Measurements from ENCODE around the gene SPOCK3. TPM values are rescaled to one million over a fixed set of nuclear protein-coding genes. Genes with fewer than 3 reads are reported as not detected.

The SPOCK3 gene
- total RNA-seq, 1 experiment from 2014 or later, result 0.24 TPM

- TF ChIP-seq ZNF423 (CRISPR knock-in tag; IDR thresholded peaks at IDR 0.05) (no peak), ATF3 (CRISPR knock-in tag; conservative IDR thresholded peaks at IDR 0.05) (no peak), HMGA2 (CRISPR knock-in tag; IDR thresholded peaks at IDR 0.05) (no peak), MYBL2 (CRISPR knock-in tag; IDR thresholded peaks at IDR 0.05) (no peak), FOXK1 (CRISPR knock-in tag; IDR thresholded peaks at IDR 0.05) (no peak), GRHL2 (CRISPR knock-in tag; IDR thresholded peaks at IDR 0.05; ENCODE audit: insufficient replicate concordance, severe bottlenecking) (no peak), GTF2I (CRISPR knock-in tag; conservative IDR thresholded peaks at IDR 0.05) (no peak), NFYB (CRISPR knock-in tag; conservative IDR thresholded peaks at IDR 0.05; ENCODE audit: low read depth) (no peak)
- TF ChIP-seq, protein P1, sequence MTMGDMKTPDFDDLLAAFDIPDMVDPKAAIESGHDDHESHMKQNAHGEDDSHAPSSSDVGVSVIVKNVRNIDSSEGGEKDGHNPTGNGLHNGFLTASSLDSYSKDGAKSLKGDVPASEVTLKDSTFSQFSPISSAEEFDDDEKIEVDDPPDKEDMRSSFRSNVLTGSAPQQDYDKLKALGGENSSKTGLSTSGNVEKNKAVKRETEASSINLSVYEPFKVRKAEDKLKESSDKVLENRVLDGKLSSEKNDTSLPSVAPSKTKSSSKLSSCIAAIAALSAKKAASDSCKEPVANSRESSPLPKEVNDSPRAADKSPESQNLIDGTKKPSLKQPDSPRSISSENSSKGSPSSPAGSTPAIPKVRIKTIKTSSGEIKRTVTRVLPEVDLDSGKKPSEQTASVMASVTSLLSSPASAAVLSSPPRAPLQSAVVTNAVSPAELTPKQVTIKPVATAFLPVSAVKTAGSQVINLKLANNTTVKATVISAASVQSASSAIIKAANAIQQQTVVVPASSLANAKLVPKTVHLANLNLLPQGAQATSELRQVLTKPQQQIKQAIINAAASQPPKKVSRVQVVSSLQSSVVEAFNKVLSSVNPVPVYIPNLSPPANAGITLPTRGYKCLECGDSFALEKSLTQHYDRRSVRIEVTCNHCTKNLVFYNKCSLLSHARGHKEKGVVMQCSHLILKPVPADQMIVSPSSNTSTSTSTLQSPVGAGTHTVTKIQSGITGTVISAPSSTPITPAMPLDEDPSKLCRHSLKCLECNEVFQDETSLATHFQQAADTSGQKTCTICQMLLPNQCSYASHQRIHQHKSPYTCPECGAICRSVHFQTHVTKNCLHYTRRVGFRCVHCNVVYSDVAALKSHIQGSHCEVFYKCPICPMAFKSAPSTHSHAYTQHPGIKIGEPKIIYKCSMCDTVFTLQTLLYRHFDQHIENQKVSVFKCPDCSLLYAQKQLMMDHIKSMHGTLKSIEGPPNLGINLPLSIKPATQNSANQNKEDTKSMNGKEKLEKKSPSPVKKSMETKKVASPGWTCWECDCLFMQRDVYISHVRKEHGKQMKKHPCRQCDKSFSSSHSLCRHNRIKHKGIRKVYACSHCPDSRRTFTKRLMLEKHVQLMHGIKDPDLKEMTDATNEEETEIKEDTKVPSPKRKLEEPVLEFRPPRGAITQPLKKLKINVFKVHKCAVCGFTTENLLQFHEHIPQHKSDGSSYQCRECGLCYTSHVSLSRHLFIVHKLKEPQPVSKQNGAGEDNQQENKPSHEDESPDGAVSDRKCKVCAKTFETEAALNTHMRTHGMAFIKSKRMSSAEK (CRISPR knock-in tag; IDR thresholded peaks at IDR 0.05; ENCODE audit: borderline replicate concordance), result no peak
- TF ChIP-seq, protein P2, sequence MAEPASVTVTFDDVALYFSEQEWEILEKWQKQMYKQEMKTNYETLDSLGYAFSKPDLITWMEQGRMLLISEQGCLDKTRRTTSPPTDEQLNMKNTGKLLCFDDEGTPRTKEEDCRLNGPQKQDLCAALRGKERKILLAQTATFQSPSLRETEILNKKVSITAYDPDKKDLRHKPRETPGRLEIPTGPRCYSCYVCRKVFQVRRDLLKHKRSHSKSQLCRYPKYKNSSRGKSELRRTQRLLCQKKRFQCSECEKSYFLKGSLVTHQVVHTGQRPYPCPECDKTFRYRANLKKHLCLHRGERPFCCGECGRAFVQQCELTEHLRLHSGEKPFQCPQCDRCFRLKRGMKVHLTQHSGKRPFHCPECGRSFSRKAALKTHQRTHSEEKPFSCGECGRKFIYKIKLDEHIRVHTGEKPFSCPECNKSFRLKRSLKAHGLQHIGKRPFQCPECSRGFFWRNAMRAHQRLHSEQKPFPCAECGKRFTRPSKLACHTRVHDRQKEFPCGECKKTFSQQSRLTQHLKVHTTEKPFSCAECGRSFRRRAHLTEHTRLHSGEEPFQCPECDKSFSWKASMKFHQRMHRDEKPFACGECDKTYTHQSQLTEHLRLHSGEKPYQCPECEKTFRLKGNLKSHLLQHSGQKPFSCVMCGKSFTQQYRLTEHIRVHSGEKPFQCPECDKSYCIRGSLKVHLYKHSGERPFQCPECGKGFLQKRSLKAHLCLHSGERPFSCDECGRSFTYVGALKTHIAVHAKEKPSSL (CRISPR knock-in tag; conservative IDR thresholded peaks at IDR 0.05), result no peak
Measured at GRCh38 chr4:167183036-167183435, 51.3 kb downstream of the SPOCK3 start (continued).

DNA sequence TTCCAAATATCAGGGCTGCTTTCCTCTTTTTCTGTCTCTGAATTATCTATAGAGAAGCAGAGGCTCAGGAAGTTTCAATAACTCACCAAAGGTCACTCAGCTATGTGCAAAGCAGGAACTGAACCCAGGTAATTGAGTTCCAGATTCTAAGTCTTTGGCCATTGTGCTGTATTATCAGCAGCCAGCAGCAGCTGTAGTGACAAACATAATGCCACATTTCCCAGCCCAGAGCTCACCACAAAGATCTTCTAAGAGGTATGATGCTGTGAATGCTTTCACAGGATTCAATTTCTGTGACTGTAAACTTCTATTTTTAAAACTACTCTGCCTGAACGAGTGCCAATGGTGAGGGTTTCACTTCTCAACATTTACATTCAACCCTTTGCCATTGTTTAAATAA lies 56.4 kb downstream of the SPOCK3 start:
- H3K4me3 Mint-ChIP-seq, result no peak overlapping the region
- no peaks in the 10 kb centered on the region for H3K36me3 Mint-ChIP-seq
- no peaks in the 10 kb centered on the region for H3K27me3 Mint-ChIP-seq (ENCODE audit: low read depth)
- H3K9me3 Mint-ChIP-seq, result no peaks in the 10 kb centered on the region
- peaks cover 4% of the 10 kb centered on the region; the same call in 1 of the 2 replicates for H3K4me1 Mint-ChIP-seq
- ChIA-PET POLR2A (no interaction called here), CTCF (no interaction called here)
- H3K27ac Mint-ChIP-seq, result no peak overlapping the region
- DNase-seq (ENCODE audit: low spot score), result no peak
- ATAC-seq, result no peak
- TF ChIP-seq CBFB (CRISPR knock-in tag; IDR thresholded peaks at IDR 0.05; ENCODE audit: low read depth) (no peak), ZNF671 (CRISPR knock-in tag; IDR thresholded peaks at IDR 0.05) (no peak), CREM (CRISPR knock-in tag; IDR thresholded peaks at IDR 0.05) (no peak), HMGA2 (CRISPR knock-in tag; IDR thresholded peaks at IDR 0.05) (no peak), MXD4 (CRISPR knock-in tag; IDR thresholded peaks at IDR 0.05; ENCODE audit: borderline replicate concordance) (no peak), USF2 (CRISPR knock-in tag; IDR thresholded peaks at IDR 0.05) (no peak), CDX4 (CRISPR knock-in tag; IDR thresholded peaks at IDR 0.05; ENCODE audit: borderline replicate concordance) (no peak), RELA (CRISPR knock-in tag; IDR thresholded peaks at IDR 0.05; ENCODE audit: borderline replicate concordance) (no peak), EMX1 (CRISPR knock-in tag; IDR thresholded peaks at IDR 0.05) (no peak), ATF1 (CRISPR knock-in tag; IDR thresholded peaks at IDR 0.05) (no peak)
- TF ChIP-seq, protein P3, sequence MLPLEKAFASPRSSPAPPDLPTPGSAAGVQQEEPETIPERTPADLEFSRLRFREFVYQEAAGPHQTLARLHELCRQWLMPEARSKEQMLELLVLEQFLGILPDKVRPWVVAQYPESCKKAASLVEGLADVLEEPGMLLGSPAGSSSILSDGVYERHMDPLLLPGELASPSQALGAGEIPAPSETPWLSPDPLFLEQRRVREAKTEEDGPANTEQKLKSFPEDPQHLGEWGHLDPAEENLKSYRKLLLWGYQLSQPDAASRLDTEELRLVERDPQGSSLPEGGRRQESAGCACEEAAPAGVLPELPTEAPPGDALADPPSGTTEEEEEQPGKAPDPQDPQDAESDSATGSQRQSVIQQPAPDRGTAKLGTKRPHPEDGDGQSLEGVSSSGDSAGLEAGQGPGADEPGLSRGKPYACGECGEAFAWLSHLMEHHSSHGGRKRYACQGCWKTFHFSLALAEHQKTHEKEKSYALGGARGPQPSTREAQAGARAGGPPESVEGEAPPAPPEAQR (CRISPR knock-in tag; IDR thresholded peaks at IDR 0.05), result no peak
- TF ChIP-seq, protein P4, sequence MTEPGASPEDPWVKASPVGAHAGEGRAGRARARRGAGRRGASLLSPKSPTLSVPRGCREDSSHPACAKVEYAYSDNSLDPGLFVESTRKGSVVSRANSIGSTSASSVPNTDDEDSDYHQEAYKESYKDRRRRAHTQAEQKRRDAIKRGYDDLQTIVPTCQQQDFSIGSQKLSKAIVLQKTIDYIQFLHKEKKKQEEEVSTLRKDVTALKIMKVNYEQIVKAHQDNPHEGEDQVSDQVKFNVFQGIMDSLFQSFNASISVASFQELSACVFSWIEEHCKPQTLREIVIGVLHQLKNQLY (CRISPR knock-in tag; IDR thresholded peaks at IDR 0.05), result no peak
- TF ChIP-seq, protein P5, sequence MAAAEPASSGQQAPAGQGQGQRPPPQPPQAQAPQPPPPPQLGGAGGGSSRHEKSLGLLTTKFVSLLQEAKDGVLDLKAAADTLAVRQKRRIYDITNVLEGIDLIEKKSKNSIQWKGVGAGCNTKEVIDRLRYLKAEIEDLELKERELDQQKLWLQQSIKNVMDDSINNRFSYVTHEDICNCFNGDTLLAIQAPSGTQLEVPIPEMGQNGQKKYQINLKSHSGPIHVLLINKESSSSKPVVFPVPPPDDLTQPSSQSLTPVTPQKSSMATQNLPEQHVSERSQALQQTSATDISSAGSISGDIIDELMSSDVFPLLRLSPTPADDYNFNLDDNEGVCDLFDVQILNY (CRISPR knock-in tag; IDR thresholded peaks at IDR 0.05), result no peak
- TF ChIP-seq, protein P6, sequence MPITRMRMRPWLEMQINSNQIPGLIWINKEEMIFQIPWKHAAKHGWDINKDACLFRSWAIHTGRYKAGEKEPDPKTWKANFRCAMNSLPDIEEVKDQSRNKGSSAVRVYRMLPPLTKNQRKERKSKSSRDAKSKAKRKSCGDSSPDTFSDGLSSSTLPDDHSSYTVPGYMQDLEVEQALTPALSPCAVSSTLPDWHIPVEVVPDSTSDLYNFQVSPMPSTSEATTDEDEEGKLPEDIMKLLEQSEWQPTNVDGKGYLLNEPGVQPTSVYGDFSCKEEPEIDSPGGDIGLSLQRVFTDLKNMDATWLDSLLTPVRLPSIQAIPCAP (CRISPR knock-in tag; IDR thresholded peaks at IDR 0.05), result no peak
- TF ChIP-seq, protein P7, sequence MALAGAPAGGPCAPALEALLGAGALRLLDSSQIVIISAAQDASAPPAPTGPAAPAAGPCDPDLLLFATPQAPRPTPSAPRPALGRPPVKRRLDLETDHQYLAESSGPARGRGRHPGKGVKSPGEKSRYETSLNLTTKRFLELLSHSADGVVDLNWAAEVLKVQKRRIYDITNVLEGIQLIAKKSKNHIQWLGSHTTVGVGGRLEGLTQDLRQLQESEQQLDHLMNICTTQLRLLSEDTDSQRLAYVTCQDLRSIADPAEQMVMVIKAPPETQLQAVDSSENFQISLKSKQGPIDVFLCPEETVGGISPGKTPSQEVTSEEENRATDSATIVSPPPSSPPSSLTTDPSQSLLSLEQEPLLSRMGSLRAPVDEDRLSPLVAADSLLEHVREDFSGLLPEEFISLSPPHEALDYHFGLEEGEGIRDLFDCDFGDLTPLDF (CRISPR knock-in tag; IDR thresholded peaks at IDR 0.05), result no peak

All from WTC11 (cell line).